ENCODE results near the gene WDR19.

GRCh38 chr4:39312816-39313215 is 130.5 kb downstream of the WDR19 start:
- TF ChIP-seq CTCF (IDR thresholded peaks at IDR 0.05 in 4 of 5, conservative IDR thresholded peaks at IDR 0.05 in 1 of 5) (no peak), POLR2A (IDR thresholded peaks at IDR 0.05) (no peak)

Measured in gastrocnemius medialis (tissue), 4 donors.